Middle frontal gyrus (tissue), 1 donor: ENCODE measurements around the gene ASS1.

Experiments used
- DNase-seq: peaks from one replicate; pipeline ENCODE4 v3.0.0-alpha.2; 2015; ENCODE audit warnings: low spot score; ENCODE audit errors: extremely low spot score

Gene ASS1

GRCh38 chr9:130418776-130419175 is 26.0 kb upstream of the ASS1 start:
- no peak for DNase-seq

GRCh38 chr9:130419521-130420035 is 25.2 kb upstream of the ASS1 start:
- no peak for DNase-seq

DNA sequence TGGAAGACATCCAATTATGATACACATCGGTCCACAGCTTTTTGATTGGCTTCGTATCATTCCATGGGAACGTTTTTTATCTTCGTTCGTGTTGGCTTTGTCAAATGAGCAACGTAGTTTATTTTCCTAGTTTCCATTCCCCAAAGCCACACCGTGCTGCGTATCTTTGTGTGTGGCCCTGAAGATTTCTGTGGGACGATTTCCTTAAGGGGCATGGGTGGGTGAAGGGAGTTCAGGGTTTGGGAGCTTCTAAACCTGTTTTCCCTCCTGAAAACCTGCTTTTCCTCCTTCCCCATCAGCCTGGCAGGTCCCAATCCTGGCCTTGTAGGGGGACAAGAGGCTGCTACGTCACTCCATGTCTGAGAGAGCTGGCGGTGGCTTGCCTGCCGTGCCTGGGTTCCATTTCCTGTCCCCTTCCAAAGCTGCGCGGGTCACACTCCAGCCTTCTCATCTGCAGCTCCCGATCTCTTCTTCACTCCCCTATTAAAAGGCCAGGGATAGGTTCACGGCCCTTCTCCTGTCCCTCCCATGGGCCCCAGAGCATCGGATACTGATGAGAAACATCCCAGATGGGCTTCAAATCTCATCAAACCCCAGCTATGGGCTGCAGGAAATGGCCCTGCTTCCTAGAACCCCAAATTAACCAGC is 23.5 kb upstream of the ASS1 start:
- DNase-seq: no peak

DNA sequence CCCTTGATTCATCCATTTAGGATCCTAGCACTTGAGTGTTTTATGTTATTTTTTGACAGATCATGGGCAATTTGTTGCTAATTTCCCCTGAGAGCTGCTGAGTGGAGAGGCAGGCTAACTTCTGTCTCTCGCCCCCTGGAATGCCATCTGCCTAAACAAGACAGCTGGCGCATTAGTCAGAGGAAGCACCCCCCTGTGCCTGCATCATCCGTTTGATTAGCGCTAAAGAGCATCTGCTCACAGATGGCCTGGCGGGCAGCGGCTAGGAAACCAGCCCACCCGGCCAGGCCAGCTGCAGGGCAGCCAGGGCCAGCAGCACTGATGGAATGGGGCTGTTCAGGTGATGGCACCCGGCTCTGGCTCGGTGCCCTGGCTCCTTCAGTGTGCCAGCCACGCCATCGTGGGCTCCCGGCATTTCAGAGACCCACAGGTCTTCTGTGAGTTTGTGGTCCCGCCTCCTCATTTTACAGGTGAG is 22.9 kb upstream of the ASS1 start:
- DNase-seq: no peak

DNA sequence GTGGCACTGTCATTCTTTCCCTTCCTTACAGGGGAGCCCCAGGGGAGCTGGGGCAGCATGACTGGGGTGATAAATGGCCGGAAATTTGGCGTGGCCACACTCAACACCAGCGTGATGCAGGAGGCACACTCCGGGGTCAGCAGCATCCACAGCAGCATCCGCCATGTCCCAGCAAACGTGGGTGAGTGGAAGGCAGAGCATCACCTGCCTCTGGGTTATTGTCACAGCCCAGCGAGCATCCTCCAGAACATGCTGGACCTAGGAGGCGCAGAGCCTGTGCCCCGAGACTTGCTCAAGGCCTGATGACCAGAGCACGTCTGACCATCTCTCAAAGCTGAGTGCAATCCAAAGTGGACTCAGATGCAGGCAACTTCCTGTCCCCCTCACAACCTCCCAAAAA is 22.2 kb upstream of the ASS1 start:
- DNase-seq: no peak

DNA sequence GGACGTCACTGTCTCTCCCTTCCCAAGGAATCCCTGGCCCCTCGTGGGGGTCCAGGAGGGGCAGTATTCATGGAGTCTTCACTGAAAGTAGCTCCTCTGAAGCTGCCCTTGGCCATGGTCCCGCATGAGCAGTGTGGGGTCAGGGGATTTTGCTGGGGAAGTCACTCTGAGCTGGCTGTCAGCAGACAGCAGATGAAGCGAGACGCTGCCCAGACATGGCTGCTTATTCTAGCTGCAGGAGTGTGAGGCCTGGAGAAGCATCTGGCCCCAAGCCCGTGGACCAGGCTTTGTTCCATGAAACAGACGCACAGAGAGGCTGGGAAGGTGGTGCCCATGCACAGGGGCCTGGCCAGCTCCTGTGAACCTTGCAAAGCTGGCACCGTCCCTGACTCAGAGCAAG is 21.5 kb upstream of the ASS1 start:
- DNase-seq: no peak

DNA sequence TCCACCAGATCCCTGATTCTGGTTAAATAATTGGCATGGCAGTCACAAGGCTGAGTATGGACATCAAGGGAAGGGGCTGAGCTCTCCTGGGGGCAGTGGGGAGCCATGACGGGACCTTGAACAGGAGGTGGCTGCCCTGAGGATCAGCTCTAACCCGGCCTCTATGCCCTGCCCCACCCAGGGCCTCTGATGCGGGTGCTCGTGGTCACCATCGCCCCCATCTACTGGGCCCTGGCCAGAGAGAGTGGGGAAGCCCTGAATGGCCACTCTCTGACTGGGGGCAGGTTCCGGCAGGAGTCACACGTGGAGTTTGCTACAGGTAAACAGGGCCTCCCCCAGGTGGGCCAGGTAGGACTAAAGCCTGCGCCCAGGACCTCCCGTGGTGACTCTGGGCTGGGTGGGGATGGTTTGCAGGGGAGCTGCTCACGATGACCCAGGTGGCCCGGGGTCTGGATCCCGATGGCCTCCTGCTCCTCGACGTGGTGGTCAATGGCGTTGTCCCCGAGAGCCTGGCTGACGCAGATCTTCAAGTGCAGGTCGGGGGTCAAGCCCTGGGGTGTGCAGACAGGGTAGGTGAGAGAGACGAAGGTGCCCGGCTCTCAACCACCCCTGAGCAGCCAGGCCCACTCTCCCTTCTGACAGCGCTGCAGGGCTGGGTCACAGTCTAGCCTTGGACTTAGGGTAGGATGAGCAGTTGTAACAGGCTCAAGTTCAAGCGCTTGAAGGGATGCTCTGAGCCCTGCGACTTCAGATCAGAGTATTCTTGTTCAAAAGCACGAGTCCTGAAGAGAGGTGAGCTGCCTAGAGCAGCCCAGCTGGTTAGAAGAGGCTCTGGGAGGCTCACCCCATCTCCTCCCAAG is 19.9 kb upstream of the ASS1 start:
- no peak for DNase-seq

DNA sequence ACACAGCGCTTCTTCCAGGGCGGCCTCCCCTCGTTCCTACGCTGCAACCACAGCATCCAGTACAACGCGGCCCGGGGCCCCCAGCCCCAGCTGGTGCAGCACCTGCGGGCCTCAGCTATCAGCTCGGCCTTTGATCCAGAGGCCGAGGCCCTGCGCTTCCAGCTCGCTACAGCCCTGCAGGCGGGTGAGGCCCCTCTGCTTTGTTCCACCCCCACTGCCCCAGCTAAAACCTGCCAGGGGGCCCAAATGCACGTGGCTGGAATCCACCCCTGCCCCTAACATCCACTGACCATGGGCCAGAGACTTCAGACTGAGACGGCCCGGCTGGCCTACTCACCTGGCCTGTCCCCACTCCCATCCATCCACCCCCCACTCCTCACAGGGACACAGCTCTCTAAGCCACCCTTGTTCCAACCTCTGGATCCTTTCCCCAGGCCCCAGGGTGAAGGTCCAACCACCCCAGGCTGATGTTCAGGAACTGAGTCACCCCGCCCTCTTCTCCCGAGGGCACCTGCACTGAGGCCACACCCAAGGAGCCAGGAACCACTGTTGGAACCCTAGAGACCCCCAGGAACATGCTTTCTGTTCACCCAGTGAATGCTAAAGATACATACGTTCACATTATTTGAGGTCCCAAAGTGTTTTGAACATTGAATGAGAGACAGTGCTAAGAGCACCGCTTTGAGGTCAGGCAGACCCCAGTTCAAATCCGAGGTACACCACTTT is 18.9 kb upstream of the ASS1 start:
- DNase-seq: no peak

- no peak for DNase-seq
Measured at GRCh38 chr9:130426467-130426773, 18.3 kb upstream of the ASS1 start.

GRCh38 chr9:130426883-130427282 is 17.9 kb upstream of the ASS1 start:
- DNase-seq: no peak

- DNase-seq: no peak
Measured at GRCh38 chr9:130427326-130427725, 17.4 kb upstream of the ASS1 start.

GRCh38 chr9:130428086-130428665 is 16.6 kb upstream of the ASS1 start:
- DNase-seq: no peak

DNA sequence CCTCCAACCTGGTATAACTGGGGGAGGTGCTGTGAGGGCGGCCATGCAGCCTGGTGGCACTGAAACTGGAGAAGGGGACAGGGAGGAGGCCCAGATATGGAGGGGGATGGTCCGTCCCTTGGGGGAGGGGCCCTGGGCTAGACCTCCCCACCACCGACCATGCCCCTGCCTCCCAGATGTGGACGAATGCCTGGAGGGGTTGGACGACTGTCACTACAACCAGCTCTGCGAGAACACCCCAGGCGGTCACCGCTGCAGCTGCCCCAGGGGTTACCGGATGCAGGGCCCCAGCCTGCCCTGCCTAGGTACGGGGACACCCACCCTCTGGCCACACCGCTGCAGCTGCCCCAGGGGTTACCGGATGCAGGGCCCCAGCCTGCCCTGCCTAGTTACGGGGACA is 15.4 kb upstream of the ASS1 start:
- DNase-seq: no peak

DNA sequence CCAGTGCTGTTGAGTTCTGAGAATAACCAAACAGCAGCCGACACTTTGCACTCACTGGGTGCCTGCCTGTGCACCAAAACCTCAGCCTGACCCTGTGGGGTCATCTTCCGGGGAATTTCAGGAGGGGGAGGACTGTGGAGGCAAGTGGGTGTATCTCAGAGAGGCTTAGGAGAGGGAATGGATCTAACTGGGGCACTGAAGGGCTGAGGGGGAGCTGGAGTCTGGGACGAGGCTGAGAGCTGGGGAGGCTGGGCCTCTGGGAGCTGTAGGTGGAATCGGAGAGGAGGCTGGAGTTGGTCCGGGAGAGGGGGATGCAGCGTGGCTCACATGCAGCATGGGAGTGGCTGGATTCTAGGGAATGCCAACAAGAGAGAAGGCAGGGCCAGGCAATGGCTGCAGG is 14.9 kb upstream of the ASS1 start:
- no peak for DNase-seq

- DNase-seq: no peak
Measured at GRCh38 chr9:130430232-130430631, 14.5 kb upstream of the ASS1 start.

DNA sequence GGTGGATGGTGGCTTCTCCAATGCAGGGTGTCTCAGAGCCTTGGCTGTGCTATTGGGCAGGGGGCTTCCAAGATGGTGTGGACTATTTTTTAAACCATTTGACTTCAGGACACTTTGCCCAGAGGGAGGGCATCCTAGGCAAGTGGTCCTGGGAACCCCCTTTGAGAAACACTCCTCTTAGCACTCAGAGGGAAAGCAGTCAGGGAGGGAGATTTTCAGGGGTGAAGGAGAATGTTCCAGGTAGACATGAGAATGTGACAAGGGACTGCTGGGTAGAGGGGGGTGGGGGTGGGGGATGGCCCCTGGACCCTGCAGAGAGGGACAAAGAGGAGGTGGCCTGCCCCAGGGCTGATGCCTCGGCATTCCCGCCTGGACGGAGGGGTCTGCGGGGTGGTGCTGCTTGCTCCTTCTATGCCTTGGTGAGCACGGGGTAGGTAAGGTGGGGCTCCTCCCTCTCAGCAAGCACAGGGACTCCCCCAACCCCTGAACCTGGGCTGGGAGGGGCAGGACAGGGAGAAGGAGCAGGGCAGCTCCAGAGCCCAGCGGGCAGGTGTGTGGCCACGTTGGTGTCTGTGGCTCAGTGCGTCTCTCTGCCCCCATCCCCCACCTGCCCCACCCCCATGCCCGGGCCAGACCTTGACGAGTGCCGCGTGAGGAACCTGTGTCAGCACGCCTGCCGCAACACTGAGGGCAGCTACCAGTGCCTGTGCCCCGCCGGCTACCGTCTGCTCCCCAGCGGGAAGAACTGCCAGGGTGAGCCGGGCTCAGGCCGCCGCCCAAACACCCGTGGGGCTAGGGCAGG is 13.8 kb upstream of the ASS1 start:
- no peak for DNase-seq

GRCh38 chr9:130431536-130432303 is 13.0 kb upstream of the ASS1 start:
- no peak for DNase-seq

DNA sequence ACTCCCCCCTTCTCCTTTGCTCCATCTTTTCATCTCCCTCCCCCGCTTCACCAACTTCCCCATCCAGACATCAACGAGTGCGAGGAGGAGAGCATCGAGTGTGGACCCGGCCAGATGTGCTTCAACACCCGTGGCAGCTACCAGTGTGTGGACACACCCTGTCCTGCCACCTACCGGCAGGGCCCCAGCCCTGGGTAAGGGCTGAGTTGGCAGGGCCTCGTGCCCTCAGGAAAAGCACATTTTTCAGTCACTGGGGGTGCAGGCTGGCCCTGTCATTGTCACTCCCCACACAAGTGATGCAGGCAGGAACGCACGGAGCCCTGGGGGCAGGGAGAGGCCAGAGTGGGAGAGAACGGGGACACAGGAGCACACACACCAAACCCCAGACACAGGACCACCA is 12.4 kb upstream of the ASS1 start:
- DNase-seq: no peak

DNA sequence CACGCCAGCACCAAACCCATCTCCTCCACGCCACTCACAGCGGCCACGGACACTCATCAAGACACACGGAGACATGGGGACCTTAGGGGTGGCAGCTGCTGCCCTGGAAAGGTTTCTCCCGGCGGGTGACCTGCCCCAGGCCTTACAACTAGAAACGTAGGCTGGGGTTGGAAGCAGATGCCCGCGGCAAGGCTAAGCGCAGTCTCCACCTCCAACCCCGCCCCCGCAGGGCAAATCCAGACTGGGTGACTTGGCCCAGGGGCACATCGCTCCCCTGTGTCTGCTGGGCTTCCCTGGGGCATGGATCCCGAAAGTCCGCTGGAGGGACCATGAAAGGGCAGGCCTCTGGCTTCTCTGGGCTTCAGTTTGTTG is 12.0 kb upstream of the ASS1 start:
- no peak for DNase-seq
